ENCODE data around the gene MGAT4A.
"Not testable (repeated sequence)": the region's sequence is repeated elsewhere in the genome, so short reads cannot be mapped to it uniquely, and the experiment has no call there.

Gene MGAT4A

DNA sequence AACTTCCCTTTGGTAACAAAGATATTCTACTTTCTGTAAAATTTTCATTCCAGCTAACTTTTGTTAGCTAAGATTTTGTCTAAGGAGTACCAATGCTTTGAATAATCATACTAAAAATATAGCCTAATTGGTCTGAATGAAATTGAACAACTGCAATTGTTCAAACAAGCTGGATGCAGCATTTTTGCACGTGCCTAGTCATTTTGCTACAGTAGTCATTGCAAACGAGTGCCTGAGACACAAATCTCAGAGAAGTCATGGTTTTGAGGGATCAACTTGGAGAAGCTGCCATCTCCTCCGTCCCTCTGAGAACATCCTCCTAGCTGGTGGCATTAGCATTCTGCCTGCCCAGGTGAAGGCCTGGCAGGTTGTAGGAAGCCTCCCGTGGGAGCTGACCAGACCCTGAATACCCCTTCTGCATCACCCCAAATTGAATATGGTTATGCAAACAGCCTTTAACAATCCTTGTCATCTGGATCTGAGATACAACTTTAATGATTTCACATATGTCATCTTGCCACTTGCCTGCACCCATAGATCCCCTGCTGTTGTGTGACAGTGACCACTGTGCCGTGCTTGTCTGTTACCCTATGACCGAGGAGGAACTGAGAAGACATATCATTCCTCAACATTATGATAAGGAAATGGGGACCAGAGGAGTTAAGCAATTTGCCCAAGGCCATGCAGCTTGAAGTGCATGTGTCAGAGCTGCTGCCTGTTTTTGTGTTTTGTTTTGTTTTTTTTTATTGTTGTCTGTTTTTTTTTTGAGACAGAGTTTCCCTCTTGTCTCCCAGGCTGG, 29.1 kb upstream of the MGAT4A start:
- DNase-seq (ENCODE audit: low read depth in 2 of 2), result no peak

DNA sequence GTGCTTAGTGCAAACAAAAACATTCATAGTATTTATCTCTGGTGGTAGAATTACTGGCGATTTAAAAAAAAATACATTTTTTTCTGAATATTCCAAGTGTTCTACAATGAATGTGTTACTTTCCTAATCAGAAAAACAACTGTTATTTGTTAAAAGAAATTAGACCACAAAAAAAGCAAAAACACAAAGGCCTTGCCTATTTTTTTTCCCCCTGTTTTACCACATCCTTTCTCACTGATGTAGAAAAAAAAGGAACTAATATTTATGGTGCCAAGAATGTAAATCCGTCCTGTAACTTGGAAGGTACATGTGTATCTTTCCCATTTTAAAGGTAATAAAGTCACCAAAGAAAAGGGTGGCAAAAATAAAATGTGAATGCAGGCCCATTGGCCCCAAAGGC, 28.4 kb upstream of the MGAT4A start:
- no peak for DNase-seq (ENCODE audit: low read depth in 2 of 2)

DNA sequence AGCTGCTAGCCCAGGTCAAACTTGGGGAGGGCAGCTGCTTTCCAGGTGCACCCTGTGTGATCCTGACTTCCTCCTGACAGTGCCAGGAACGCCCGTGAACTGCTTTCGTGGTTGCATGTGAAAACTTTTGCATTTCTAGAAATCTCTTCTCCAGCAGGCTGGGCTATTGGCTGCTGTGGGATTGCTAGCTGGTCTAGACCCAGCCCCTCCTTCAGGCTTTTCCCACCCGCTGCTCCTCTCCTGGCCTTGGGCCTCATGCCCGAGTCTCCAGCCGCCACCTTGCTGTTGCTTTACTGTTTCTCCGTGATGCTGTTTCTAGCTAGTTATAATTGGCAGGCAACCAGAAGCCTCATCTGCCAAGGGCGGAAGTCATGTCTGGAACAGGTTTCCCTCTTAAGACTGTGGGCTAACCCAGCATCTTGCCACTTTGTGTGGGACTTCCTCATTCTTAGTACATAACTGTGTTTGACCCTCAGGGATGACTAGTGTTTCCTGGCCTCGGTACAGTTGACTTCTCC, 27.0 kb upstream of the MGAT4A start:
- no peak for DNase-seq (ENCODE audit: low read depth in 2 of 2)

DNA sequence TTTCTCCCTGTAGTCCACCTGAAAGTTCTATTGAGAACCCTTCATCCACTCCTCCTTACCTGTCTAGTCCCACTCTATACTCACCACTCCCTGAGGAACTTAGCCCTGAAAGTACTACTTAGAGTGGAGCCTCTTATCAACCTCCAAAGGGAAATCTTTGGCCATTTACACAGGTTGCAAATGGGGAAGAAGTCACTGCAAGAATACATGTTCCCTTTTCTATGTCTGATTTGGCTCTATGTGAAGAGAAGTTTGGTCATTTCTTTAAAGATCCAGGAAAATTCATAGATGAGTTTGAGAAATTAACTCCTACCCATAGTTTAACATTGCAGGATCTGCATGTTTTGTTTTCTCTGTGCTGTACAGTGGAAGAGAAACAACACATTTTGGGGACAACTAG, 22.9 kb upstream of the MGAT4A start:
- no peak for DNase-seq (ENCODE audit: low read depth in 2 of 2)

DNA sequence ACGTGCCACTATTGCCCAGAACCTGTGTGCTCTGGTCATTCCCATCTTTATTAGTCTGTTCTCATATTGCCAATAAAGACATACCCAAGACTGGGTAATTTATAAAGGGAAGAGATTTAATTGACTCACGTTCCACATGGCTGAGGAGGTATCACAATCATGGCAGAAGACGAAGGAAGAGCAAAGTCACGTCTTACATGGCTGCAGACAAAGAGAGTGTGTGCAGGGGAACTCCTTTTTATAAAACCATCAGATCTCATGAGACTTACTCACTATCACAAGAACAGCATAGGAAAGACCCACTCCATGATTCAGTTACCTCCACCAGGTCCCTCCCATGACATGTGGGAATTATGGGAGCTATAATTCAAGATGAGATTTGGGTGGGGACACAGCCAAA, 21.8 kb upstream of the MGAT4A start:
- DNase-seq (ENCODE audit: low read depth in 2 of 2), result not testable (repeated sequence)

DNA sequence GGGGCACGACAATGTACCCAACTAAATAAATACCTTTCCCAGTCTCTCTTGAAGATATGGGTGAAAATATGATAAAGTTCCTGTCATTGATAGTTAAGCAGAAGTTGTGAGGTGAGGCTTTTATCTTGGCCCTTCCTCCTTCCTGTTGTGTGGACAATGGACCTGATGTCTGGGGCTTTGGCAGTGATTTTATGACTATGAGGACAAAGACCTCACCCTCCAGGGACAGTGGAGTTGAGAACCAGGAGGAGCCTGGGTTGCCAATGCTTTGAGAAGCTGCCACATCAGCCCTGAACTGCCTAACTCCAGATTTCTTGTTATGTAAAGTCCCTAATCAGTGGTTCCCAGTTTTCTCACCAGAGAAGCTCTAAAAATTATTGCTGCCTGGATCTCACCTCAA, 20.8 kb upstream of the MGAT4A start:
- DNase-seq (ENCODE audit: low read depth in 2 of 2), result no peak

DNA sequence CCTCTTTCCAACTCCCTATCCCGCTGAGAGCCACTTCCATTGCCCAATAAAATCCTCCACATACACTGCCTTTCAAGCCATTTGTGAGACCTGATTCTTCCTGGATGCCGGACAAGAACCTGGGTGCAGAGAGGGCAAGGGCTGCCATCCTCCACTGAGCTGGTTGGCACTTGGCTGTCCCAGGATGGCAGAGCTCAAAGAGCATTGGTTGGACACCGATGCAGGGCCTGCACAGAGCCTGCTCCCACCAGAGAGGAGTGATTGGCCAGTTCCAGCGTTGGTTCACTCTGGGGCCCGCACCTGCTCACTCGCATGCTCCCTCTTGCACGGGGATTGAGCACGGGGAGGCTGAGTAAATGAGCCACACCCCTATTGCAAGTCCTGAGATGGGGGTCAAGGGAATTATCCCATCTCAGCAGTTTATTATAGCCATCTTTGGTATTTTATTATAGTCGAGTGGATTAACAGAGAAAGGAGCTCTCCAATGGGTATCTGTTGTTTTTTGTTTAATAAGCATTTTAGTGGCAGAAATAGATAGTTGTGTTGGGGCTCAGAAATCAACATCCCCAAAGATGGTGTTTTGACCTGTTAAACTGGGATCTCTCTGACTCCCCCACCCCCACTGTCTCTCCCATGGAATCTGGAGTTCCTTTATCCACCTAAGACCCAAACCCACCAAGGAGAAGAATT, 19.8 kb upstream of the MGAT4A start:
- no peak for DNase-seq (ENCODE audit: low read depth in 2 of 2)

DNA sequence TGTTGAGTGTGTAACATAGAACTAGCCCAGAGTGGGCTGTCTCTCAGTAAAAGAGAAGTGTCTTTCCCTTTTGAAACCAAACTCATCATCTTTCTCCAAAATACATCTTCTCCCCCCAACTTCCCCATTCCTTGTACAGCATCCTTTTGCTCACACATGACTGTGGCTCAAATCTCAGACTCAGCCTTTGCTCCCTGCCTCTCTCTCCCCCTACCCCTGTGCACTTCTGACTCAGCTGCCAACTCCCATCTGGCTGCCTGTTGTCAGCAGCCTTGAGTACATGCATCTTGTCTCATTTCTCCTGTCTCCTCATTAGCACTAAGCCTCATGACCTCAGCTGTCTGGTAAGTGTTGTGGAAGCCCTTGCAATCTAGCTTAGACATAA, 18.1 kb upstream of the MGAT4A start:
- no peak for DNase-seq (ENCODE audit: low read depth in 2 of 2)

DNA sequence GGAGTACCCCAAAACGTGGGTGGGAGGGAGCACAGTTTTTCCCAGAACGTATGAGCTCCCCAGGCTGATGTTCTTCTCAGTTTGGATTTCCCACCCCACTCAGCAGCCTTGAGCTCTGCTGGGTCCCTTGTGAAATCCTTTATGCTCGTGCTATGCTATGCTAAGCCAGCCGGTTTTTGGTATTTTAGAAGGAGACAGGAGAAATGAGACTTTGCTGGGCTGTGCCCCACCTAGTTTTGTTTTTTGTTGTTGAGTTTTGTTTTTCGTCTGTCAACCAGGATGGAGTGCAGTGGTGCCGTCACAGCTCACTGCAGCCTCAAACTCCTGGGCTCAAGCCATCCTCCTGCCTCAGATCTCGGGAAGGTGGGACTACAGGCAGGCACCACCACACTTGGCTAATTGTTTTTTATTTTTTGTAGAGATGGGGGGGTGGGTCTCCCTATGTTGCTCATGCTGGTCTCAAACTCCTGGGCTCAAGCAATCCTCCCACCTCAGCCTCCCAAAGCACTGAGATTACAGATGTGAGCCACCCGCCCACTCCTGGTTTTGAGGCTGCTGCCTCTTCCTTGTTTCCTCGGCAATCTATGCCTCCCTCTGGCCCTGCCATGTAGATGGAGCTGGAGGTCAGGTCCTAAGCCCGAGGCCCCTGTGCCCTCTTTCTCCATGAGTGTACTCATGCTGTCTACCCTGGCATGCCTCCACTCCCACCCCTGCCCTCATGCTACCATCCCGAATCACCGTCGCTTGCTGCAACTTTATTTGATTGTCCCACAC, 17.5 kb upstream of the MGAT4A start:
- DNase-seq (ENCODE audit: low read depth in 2 of 2), result no peak

DNA sequence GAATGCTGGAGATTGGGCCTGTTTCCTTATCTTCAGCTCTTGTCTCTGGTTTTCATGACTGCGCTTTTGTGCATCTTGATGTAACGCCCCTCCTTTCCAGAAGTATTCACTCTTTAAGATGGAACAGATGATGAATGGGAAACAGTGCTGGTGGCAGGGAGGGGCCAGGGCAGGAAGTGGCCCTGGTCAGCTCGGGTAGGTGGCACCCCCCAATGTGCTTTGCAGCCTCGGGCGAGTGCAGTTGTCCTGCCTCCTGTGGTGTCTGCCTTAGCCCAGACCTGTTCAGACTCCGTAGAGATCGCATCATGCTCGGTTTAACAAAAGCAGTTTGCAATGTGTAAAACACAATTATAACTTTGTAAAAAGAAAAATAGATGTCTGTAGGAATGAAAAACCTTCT, 17.0 kb upstream of the MGAT4A start:
- DNase-seq (ENCODE audit: low read depth in 2 of 2), result no peak

DNA sequence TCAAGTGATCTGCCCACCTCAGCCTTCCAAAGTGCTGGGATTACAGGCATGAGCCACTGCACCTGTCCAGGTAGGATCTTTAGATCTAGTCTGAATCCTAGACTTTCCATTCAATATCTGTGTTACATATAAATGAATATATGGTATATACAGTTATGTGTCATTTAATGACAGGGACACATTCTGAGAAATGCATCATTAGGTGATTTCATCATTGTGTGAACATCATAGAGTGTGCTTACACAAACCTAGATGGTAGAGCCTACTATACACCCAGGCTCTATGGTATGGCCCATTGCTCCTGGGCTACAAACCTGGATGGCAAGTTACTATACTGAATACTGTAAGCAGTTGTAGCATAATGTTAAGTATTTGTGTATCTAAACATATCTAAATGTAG, 15.5 kb upstream of the MGAT4A start:
- DNase-seq (ENCODE audit: low read depth in 2 of 2), result no peak

DNA sequence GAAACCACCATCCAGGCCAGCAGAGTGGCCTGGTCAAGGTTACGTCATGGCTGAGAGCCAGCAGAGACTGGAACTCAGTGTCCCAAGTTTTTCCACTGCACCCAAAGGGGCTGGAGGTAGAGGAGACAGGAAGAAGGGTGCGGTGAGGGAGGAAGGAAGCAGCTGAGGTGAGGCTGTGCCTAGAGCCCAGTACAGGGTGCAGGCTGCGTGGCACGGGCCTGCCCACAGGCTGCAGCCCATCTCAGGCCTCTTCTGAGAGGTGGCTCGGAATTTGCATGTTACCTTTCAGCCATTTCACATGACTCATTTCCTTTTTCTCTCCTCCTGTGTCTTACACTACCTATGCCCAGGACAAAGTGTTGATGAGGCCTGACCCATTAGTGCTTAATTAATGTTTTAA, 13.7 kb upstream of the MGAT4A start:
- DNase-seq (ENCODE audit: low read depth in 2 of 2), result no peak

DNA sequence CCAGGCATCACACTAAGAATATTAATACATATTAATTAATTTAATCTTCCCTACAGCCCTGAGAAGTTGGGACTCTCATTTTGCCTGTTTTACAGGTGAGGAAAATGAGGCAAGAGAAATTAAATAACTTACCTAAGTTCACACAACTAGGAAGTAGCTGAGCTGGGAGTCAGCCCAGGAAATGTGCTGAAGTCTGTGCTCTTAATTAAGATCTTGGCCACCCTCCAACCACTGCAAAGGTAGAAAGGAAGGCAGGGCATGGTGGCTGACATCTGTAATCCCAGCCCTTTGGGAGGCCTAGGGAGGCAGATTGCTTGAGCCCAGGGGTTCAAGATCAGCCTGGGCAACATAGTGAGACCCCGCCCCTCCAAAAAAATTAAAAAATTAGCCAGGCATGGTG, 12.9 kb upstream of the MGAT4A start:
- DNase-seq (ENCODE audit: low read depth in 2 of 2), result no peak

DNA sequence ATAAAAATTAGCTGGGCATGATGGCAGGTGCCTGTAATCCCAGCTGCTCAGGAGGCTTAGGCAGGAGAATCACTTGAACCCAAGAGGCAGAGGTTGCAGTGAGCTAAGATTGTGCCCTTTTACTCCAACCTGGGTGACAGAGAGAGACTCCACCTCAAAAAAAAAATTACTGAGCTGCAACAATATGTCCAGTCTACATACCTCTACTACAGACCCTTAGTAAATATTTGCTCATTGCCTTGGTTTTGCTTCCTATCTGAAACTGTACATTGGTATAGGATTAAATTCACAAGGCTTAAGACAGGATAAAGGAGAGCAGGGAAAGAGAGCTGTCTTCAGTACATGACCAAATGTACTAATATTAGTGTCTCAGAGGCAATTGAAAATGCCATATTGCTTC, 8.1 kb upstream of the MGAT4A start:
- DNase-seq (ENCODE audit: low read depth in 2 of 2), result no peak

DNA sequence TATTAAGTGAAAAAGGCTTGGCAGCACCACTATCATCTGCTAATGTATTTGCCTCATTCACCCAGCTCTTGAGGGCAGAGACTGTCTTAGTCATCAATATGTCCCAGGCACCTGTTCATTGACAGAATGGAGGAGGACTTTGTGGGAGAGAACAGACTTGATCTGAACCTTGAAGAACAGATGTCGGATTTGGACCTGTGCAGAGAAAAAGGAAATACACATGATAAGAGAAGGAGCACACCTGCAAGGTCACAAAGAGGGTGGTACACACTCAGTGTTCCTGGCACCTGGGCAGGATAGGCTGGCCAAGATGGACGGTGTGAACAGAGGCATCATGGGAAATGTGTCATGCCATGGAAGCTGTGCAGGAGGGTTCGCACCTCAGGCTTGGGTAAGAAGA, 7.4 kb upstream of the MGAT4A start:
- no peak for DNase-seq (ENCODE audit: low read depth in 2 of 2)

DNA sequence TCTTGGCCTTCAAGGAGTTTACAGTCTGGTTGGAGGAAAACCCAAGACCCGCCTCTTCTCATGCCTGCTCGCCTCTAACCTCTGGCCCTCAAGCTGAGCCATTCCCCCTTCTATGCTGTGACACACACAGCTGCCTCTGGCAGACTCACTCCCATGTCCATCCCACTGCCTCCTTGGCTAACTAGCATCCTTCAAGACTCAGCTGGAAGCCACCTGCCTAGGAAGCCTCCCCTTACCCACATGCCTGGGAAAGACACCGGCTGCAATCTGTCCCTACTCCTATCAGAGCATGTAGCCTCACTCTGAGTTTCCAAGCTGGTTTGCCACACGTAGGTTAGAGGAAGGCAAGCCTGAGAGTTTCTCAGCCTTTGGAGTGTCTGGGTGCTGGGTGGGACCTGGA, 6.9 kb upstream of the MGAT4A start:
- no peak for DNase-seq (ENCODE audit: low read depth in 2 of 2)

DNA sequence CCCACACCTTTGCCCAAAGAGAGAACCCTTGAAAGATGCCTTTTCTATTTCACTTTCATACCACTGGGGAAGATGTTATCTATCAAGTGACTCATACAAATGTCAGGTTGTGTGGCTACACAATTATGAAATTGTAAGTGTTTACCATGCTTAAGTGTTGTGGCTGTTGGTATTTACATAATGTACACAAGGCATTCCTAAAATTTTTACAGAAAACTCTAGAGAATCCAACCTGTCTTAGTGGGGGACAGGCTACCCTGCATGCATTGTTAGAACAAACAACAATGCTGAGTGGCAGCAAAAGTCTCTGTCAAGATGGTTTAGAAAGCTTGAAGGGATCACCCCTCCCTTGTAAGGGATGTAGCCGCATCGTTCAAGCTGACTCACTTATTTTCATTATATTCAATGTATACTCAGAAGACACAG, 5.5 kb upstream of the MGAT4A start:
- DNase-seq (ENCODE audit: low read depth in 2 of 2), result no peak

DNA sequence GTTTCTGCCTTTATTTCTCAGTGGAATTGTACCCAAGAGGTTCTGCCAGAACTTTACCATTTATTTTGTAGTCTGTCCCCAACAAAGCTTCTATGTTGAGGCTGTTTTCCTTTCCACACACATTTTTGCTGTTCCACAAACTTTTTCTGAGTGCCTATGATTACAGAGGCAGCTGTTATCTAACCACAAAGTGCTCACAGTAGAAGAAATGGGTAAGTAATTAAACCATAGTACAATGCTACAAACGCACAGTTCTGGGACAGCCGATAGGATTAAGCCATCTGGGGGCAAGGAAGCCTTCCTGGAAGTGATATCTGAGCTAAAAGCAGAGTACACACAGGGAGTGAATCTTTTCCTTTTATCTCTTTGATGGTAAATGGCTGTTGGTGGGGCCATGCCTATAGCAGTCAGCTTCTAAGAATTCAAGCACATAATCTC, 3.9 kb upstream of the MGAT4A start:
- no peak for DNase-seq (ENCODE audit: low read depth in 2 of 2)

DNA sequence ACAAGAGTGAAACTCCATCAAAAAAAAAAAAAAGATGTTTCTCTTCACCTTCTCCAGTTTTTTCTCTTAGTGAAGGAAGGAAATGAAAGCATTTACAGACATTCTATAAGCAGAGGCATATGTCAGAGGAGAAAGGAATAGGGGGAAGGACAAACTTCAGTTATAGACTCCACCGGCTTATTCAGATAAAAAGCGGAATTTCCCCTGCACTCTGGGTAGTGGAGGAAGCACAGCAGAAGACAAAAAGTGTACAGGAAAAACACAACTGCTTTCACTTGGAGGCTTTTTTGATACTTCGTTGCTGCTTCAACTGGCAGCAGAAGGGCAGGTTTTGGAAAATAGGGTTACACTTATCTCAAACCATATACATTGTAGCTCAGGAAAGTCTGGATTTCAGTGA, 3.2 kb upstream of the MGAT4A start:
- no peak for DNase-seq (ENCODE audit: low read depth in 2 of 2)

DNA sequence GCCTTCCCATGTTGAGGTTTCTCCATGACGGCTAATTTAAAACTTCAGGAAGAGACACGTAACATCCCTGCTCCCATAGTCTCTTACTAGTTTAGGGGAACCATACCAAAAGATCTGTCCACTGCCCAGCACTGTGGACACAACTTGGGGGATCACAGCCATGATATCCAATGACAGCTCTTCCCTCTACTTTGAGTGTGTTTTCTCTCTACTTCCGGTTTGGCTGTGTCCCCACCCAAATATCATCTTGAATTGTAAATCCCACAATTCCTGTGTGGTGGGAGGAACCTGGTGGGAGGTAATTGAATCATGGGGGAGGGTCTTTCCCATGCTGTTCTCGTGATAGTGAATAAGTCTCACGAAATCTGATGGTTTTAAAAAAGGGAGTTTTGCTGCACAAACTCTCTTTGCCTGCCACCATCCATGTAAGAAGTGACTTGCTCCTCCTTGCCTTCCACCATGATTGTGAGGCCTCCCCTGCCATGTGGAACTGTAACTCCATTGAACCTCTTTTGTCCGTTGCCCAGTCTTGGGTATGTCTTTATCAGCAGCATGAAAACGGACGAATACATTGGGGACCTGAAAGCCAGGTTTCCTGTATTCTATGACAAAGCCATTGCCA, 1.6 kb upstream of the MGAT4A start:
- no peak for DNase-seq (ENCODE audit: low read depth in 2 of 2)

DNA sequence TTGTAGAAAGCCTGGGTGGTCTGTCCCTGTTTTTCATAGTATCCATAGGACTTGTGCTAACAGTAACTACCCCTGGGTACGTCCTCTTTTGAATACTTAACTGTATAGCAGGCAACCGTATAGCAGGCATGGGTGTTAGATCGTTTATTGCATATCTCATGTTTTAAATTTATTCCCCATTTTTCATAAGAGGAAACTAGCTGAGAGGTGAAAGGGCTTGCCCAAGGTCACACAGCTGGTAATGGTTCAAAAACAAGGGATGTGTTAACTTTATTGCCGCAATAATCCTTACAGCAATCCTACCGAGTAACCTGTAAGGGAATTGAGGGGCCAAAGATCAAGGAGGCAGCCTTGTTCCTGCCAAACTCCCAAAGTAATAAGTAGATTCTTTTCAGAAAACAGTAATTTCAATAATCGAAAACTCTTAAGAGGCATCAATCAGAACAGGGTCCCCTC, 990 bp upstream of the MGAT4A start:
- no peak for DNase-seq (ENCODE audit: low read depth in 2 of 2)

DNA sequence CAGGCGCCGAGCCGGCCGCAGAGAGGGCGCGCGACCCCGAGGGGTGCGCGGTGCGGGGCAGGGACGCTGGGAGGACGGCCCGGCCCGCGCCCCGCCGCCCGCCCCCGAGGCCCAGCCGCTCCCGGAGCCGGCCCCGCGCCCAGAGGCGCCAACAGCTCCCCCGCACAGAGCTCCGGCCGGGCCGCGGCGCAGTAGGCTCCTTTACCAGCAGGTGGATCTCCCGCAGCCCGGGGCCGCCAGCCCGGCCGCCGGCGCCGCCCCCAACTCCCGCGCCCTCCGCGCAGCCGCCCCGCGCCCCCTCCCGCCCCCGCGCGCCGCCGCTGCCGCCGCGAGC, 258 bp downstream of the MGAT4A start:
- peak in 1 of 2 donors; percentile 32 for DNase-seq (ENCODE audit: low read depth in 2 of 2)
